ENCODE results near the gene RAB27A. TPM values are rescaled to one million over a fixed set of nuclear protein-coding genes. Genes with fewer than 3 reads are reported as not detected.

The RAB27A gene
- total RNA-seq: 6.0 and 12.0 TPM in 2 replicates

GRCh38 chr15:55289746-55290527 is at the start of gene RAB27A:
RAB27A (minus strand) TSS chr15:55289813; CDS start chr15:55234934, 54,879 bp downstream.

GRCh38 chr15:55318588-55319494 is 29.2 kb upstream of the RAB27A start, which contains the start of the genes PIGB and PIGBOS1:
PIGB (plus strand) TSS chr15:55319222; CDS start chr15:55319251, 29 bp downstream.
PIGBOS1 (minus strand) TSS chr15:55319123; CDS start chr15:55317792, 1,331 bp downstream.

GRCh38 chr15:55196458-55197361 is 92.9 kb downstream of the RAB27A start, which contains the start of gene RSL24D1:
RSL24D1 (minus strand) TSS chr15:55196941; CDS start chr15:55196890, 51 bp downstream.

Other genes with a start within 250 kb of the RAB27A start
- gene RSL24D1, start 92.9 kb downstream of the RAB27A start, total RNA-seq: 45.0 and 55.3 TPM in 2 replicates
- 5.0 and 5.3 TPM in 2 replicates for gene PIGBOS1, start 29.3 kb upstream of the RAB27A start, total RNA-seq
- gene PIGB, start 29.4 kb upstream of the RAB27A start, total RNA-seq: 4.4 and 9.9 TPM in 2 replicates
- gene CCPG1, start 118.5 kb upstream of the RAB27A start, total RNA-seq: 29.6 and 62.9 TPM in 2 replicates
- gene PIERCE2, start 118.7 kb upstream of the RAB27A start, total RNA-seq: 0.32 and 1.2 TPM in 2 replicates
- 1.1 and 2.3 TPM in 2 replicates for gene DNAAF4, start 218.4 kb upstream of the RAB27A start, total RNA-seq

All from bladder microvascular endothelial cell (primary cell).